IPS-18a (cell line): ENCODE measurements around the gene SND1.
"Not testable (repeated sequence)": the region's sequence is repeated elsewhere in the genome, so short reads cannot be mapped to it uniquely, and the experiment has no call there.

Source experiments
- H3K27ac ChIP-seq: one replicate; pipeline ENCODE4 v1.5.1; 2013; ENCODE audit warnings: low read length
- H3K27me3 ChIP-seq: one replicate; pipeline ENCODE4 v1.6.1; 2013; ENCODE audit warnings: mild to moderate bottlenecking, low read length; ENCODE audit not compliant: control insufficient read depth, insufficient read depth
- H3K36me3 ChIP-seq: one replicate; pipeline ENCODE4 v1.6.1; 2013; ENCODE audit warnings: low read depth, low read length; ENCODE audit not compliant: control insufficient read depth
- H3K4me1 ChIP-seq: one replicate; pipeline ENCODE4 v1.6.1; 2013; ENCODE audit warnings: low read depth, low read length; ENCODE audit not compliant: control insufficient read depth
- H3K4me3 ChIP-seq: one replicate; pipeline ENCODE4 v1.5.1; 2013; ENCODE audit warnings: low read length
- H3K9ac ChIP-seq: one replicate; pipeline ENCODE4 v1.6.1; 2013; ENCODE audit warnings: mild to moderate bottlenecking, low read length, moderate library complexity
- H3K9me3 ChIP-seq: one replicate; pipeline ENCODE4 v1.6.1; 2013; ENCODE audit warnings: low read depth, low read length; ENCODE audit not compliant: control insufficient read depth

SND1 gene

GRCh38 chr7:127674923-127675322 is 22.9 kb downstream of the SND1 start:
- H3K36me3 ChIP-seq, H3K4me3 ChIP-seq, H3K9me3 ChIP-seq, H3K9ac ChIP-seq, H3K27me3 ChIP-seq, H3K27ac ChIP-seq: not testable (repeated sequence)
- peaks cover 32% of the 10 kb centered on the region for H3K4me1 ChIP-seq

- no peaks in the 10 kb centered on the region for H3K36me3 ChIP-seq
- H3K9ac ChIP-seq: no peak overlapping the region
- no peaks in the 10 kb centered on the region for H3K9me3 ChIP-seq
- no peaks in the 10 kb centered on the region for H3K27me3 ChIP-seq
- no peak overlapping the region for H3K4me3 ChIP-seq
- peaks cover 32% of the 10 kb centered on the region for H3K4me1 ChIP-seq
- H3K27ac ChIP-seq: no peak overlapping the region
Observed at GRCh38 chr7:127675721-127676120, 23.7 kb downstream of the SND1 start.

- no peak overlapping the region for H3K4me3 ChIP-seq
- no peaks in the 10 kb centered on the region for H3K9me3 ChIP-seq
- H3K27ac ChIP-seq: no peak overlapping the region
- H3K36me3 ChIP-seq: no peaks in the 10 kb centered on the region
- H3K4me1 ChIP-seq: peaks cover 49% of the 10 kb centered on the region
- no peaks in the 10 kb centered on the region for H3K27me3 ChIP-seq
- H3K9ac ChIP-seq: no peak overlapping the region
Observed at GRCh38 chr7:127677433-127678230, 25.6 kb downstream of the SND1 start.

GRCh38 chr7:127678337-127678736 is 26.3 kb downstream of the SND1 start:
- Histone ChIP-seq H3K9me3 (no peaks in the 10 kb centered on the region), H3K27me3 (no peaks in the 10 kb centered on the region), H3K9ac (no peak overlapping the region), H3K4me3 (no peak overlapping the region), H3K36me3 (no peaks in the 10 kb centered on the region), H3K27ac (no peak overlapping the region), H3K4me1 (peaks cover 56% of the 10 kb centered on the region)

GRCh38 chr7:127678947-127679346 is 27.0 kb downstream of the SND1 start:
- Histone ChIP-seq H3K9me3 (no peaks in the 10 kb centered on the region), H3K36me3 (no peaks in the 10 kb centered on the region), H3K4me1 (peaks cover 56% of the 10 kb centered on the region)

GRCh38 chr7:127680983-127681382 is 29.0 kb downstream of the SND1 start:
- Histone ChIP-seq H3K36me3 (no peaks in the 10 kb centered on the region), H3K4me1 (peaks cover 69% of the 10 kb centered on the region), H3K9me3 (no peaks in the 10 kb centered on the region), H3K4me3 (no peak overlapping the region), H3K27ac (no peak overlapping the region), H3K9ac (no peak overlapping the region), H3K27me3 (no peaks in the 10 kb centered on the region)

More at GRCh38 chr7:127678947-127679346, 27.0 kb downstream of the SND1 start:
- Histone ChIP-seq H3K27ac (no peak overlapping the region), H3K9ac (no peak overlapping the region), H3K27me3 (no peaks in the 10 kb centered on the region), H3K4me3 (no peak overlapping the region)

- H3K27me3 ChIP-seq: no peaks in the 10 kb centered on the region
- H3K36me3 ChIP-seq: peaks cover 7% of the 10 kb centered on the region
- H3K27ac ChIP-seq: no peak overlapping the region
- no peak overlapping the region for H3K9ac ChIP-seq
- H3K4me1 ChIP-seq: peaks cover 70% of the 10 kb centered on the region
- no peak overlapping the region for H3K4me3 ChIP-seq
- H3K9me3 ChIP-seq: no peaks in the 10 kb centered on the region
Observed at GRCh38 chr7:127682140-127682539, 30.1 kb downstream of the SND1 start.

GRCh38 chr7:127683776-127684681 is 32.0 kb downstream of the SND1 start:
- H3K9ac ChIP-seq: peak overlapping the region; percentile 2
- peak overlapping the region; percentile 65 for H3K27ac ChIP-seq
- H3K4me1 ChIP-seq: peaks cover 58% of the 10 kb centered on the region
- H3K9me3 ChIP-seq: no peaks in the 10 kb centered on the region
- peak overlapping the region; percentile 6 for H3K4me3 ChIP-seq
- peaks cover 20% of the 10 kb centered on the region for H3K36me3 ChIP-seq
- no peaks in the 10 kb centered on the region for H3K27me3 ChIP-seq

GRCh38 chr7:127689194-127689772 is 37.3 kb downstream of the SND1 start:
- Histone ChIP-seq H3K27me3 (no peaks in the 10 kb centered on the region), H3K9me3 (no peaks in the 10 kb centered on the region), H3K9ac (no peak overlapping the region), H3K27ac (no peak overlapping the region), H3K4me3 (no peak overlapping the region), H3K4me1 (peaks cover 18% of the 10 kb centered on the region), H3K36me3 (peaks cover 38% of the 10 kb centered on the region)

- no peak overlapping the region for H3K27ac ChIP-seq
- no peaks in the 10 kb centered on the region for H3K27me3 ChIP-seq
- no peak overlapping the region for H3K4me3 ChIP-seq
- no peaks in the 10 kb centered on the region for H3K9me3 ChIP-seq
- H3K9ac ChIP-seq: no peak overlapping the region
- H3K36me3 ChIP-seq: peaks cover 49% of the 10 kb centered on the region
- peaks cover 8% of the 10 kb centered on the region for H3K4me1 ChIP-seq
Observed at GRCh38 chr7:127690337-127690736, 38.3 kb downstream of the SND1 start.

GRCh38 chr7:127690806-127691205 is 38.8 kb downstream of the SND1 start:
- Histone ChIP-seq H3K9me3 (no peaks in the 10 kb centered on the region), H3K4me1 (peaks cover 3% of the 10 kb centered on the region), H3K4me3 (no peak overlapping the region), H3K27ac (no peak overlapping the region), H3K36me3 (peaks cover 54% of the 10 kb centered on the region), H3K27me3 (no peaks in the 10 kb centered on the region), H3K9ac (no peak overlapping the region)
